ENCODE data around the gene RPS2.

The RPS2 gene

GRCh38 chr16:1918351-1919326, 46.0 kb downstream of the RPS2 start, which contains the start of gene HS3ST6:
TSS of gene HS3ST6 (minus strand) at chr16:1918415. CDS start at chr16:1918323, 92 bp downstream.
- no peak for DNase-seq

GRCh38 chr16:1917665-1918350, 46.8 kb downstream of the RPS2 start:
- no peak for DNase-seq

- no peak for DNase-seq
These were observed 47.5 kb downstream of the RPS2 start for GRCh38 chr16:1917056-1917664.

GRCh38 chr16:1916640-1916990, 48.0 kb downstream of the RPS2 start:
- no peak for DNase-seq

GRCh38 chr16:1915732-1916639, 48.6 kb downstream of the RPS2 start:
- DNase-seq: no peak

GRCh38 chr16:1914988-1915387, 49.6 kb downstream of the RPS2 start:
- DNase-seq: no peak

GRCh38 chr16:1914084-1914608, 50.5 kb downstream of the RPS2 start:
- DNase-seq: no peak

GRCh38 chr16:1913327-1914083, 51.1 kb downstream of the RPS2 start:
- DNase-seq: no peak

GRCh38 chr16:1912215-1912543, 52.4 kb downstream of the RPS2 start:
- DNase-seq: no peak

All from activated CD4-positive, alpha-beta T cell treated with anti-CD3 and anti-CD28 coated beads, Interleukin-2, amount 50 U/mL, for 4 hours (primary cell).